Measurements from ENCODE around the gene MSMO1. TPM values are rescaled to one million over a fixed set of nuclear protein-coding genes. Genes with fewer than 3 reads are reported as not detected.
"Not testable (repeated sequence)": the region's sequence is repeated elsewhere in the genome, so short reads cannot be mapped to it uniquely, and the experiment has no call there.

The MSMO1 gene
- polyA plus RNA-seq (ENCODE audit: low read depth in 6 of 6), result 10 to 100 TPM; 14.3 to 32.7 (median 22.8) TPM

GRCh38 chr4:165327211-165328100 is at the start of gene MSMO1:
Gene MSMO1 (plus strand): TSS chr4:165327669. CDS start chr4:165333371, 5,702 bp downstream.
- peak; percentile 94 to 96 for ATAC-seq (ENCODE audit: low read depth in 2 of 2)
- H3K9me3 Mint-ChIP-seq, result no peaks in the 10 kb centered on the region
- no peak within 1 kb of the TSS for H3K27ac Mint-ChIP-seq
- peaks cover 5 to 15% of the 10 kb centered on the region in 2 donors for H3K36me3 Mint-ChIP-seq
- no peak within 1 kb of the TSS for H3K4me3 Mint-ChIP-seq
- peak; percentile 98 for DNase-seq
- peaks cover 26 to 36% (median 31%) of the 10 kb centered on the region in 3 donors for H3K4me1 Mint-ChIP-seq
- no peaks in the 10 kb centered on the region for H3K27me3 Mint-ChIP-seq

GRCh38 chr4:165279531-165279930 is 47.9 kb upstream of the MSMO1 start:
- H3K9me3 Mint-ChIP-seq; H3K36me3 Mint-ChIP-seq; H3K4me1 Mint-ChIP-seq; H3K27ac Mint-ChIP-seq; DNase-seq; H3K4me3 Mint-ChIP-seq; H3K27me3 Mint-ChIP-seq; ATAC-seq (ENCODE audit: low read depth in 2 of 2): not testable (repeated sequence)

- H3K9me3 Mint-ChIP-seq, result not testable (repeated sequence)
- H3K27ac Mint-ChIP-seq, result peak overlapping the region in 3 of 6 donors; percentile 21 to 89 (median 73)
Observed at GRCh38 chr4:165284697-165285096, 42.8 kb upstream of the MSMO1 start.

GRCh38 chr4:165286619-165287340 is 40.7 kb upstream of the MSMO1 start:
- DNase-seq (peak; percentile 18), ATAC-seq (ENCODE audit: low read depth in 2 of 2) (peak; percentile 84)
- Mint-ChIP-seq H3K27ac (peak overlapping the region; percentile 51 to 98 (median 89)), H3K4me1 (peaks cover 41 to 56% (median 44%) of the 10 kb centered on the region in 3 donors), H3K4me3 (peak overlapping the region; percentile 28 to 87 (median 64))
- not testable (repeated sequence) for H3K9me3 Mint-ChIP-seq, H3K36me3 Mint-ChIP-seq, H3K27me3 Mint-ChIP-seq

More at GRCh38 chr4:165284697-165285096, 42.8 kb upstream of the MSMO1 start:
- ATAC-seq (ENCODE audit: low read depth in 2 of 2); H3K36me3 Mint-ChIP-seq; H3K4me3 Mint-ChIP-seq; DNase-seq; H3K27me3 Mint-ChIP-seq: not testable (repeated sequence)
- H3K4me1 Mint-ChIP-seq, result peaks cover 32 to 43% (median 40%) of the 10 kb centered on the region in 3 donors

GRCh38 chr4:165288226-165288625 is 39.2 kb upstream of the MSMO1 start:
- ATAC-seq (ENCODE audit: low read depth in 2 of 2) (no peak), DNase-seq (no peak)
- Mint-ChIP-seq H3K4me3 (peak overlapping the region in 4 of 8 donors; percentile 1 to 79 (median 64)), H3K27me3 (no peaks in the 10 kb centered on the region), H3K27ac (peak overlapping the region; percentile 27 to 94 (median 66)), H3K9me3 (peaks cover 0 to 7% (median 0%) of the 10 kb centered on the region in 7 donors), H3K4me1 (peaks cover 41 to 60% (median 41%) of the 10 kb centered on the region in 3 donors), H3K36me3 (peaks cover 0 to 6% of the 10 kb centered on the region in 2 donors)

- H3K4me3 Mint-ChIP-seq, result peak overlapping the region in 2 of 8 donors; percentile 46 to 65
- peak overlapping the region in 5 of 6 donors; percentile 44 to 94 (median 85) for H3K27ac Mint-ChIP-seq
- H3K4me1 Mint-ChIP-seq, result peaks cover 42 to 60% (median 43%) of the 10 kb centered on the region in 3 donors
- peaks cover 0 to 6% of the 10 kb centered on the region in 2 donors for H3K36me3 Mint-ChIP-seq
- peaks cover 0 to 7% (median 0%) of the 10 kb centered on the region in 7 donors for H3K9me3 Mint-ChIP-seq
- ATAC-seq (ENCODE audit: low read depth in 2 of 2), result no peak
- no peaks in the 10 kb centered on the region for H3K27me3 Mint-ChIP-seq
- no peak for DNase-seq
Observed at GRCh38 chr4:165288639-165289422, 38.6 kb upstream of the MSMO1 start.

- ATAC-seq (ENCODE audit: low read depth in 2 of 2), result no peak
- Mint-ChIP-seq H3K4me1 (peaks cover 45 to 62% (median 49%) of the 10 kb centered on the region in 3 donors), H3K27me3 (no peaks in the 10 kb centered on the region), H3K27ac (peak overlapping the region in 1 of 6 donors; percentile 88), H3K36me3 (peaks cover 0 to 2% of the 10 kb centered on the region in 2 donors), H3K9me3 (peaks cover 0 to 5% (median 0%) of the 10 kb centered on the region in 7 donors), H3K4me3 (peak overlapping the region in 1 of 8 donors; percentile 2)
- DNase-seq, result no peak
Observed at GRCh38 chr4:165289423-165289785, 38.1 kb upstream of the MSMO1 start.

GRCh38 chr4:165293061-165293460 is 34.4 kb upstream of the MSMO1 start:
- peaks cover 0 to 1% (median 0%) of the 10 kb centered on the region in 7 donors for H3K9me3 Mint-ChIP-seq
- H3K4me1 Mint-ChIP-seq, result peaks cover 38 to 52% (median 48%) of the 10 kb centered on the region in 3 donors
- H3K27me3 Mint-ChIP-seq, result no peaks in the 10 kb centered on the region
- H3K36me3 Mint-ChIP-seq, result peaks cover 5 to 10% of the 10 kb centered on the region in 2 donors
- H3K4me3 Mint-ChIP-seq, result no peak overlapping the region
- no peak for DNase-seq
- ATAC-seq (ENCODE audit: low read depth in 2 of 2), result no peak
- H3K27ac Mint-ChIP-seq, result no peak overlapping the region

- ATAC-seq (ENCODE audit: low read depth in 2 of 2), result no peak
- Mint-ChIP-seq H3K4me3 (peak overlapping the region in 7 of 8 donors; percentile 66 to 92 (median 89)), H3K27ac (peak overlapping the region; percentile 76 to 97 (median 95)), H3K36me3 (peaks cover 9 to 15% of the 10 kb centered on the region in 2 donors), H3K9me3 (no peaks in the 10 kb centered on the region), H3K27me3 (no peaks in the 10 kb centered on the region), H3K4me1 (peaks cover 31 to 44% (median 38%) of the 10 kb centered on the region in 3 donors)
- DNase-seq, result no peak
Observed at GRCh38 chr4:165293927-165294649, 33.4 kb upstream of the MSMO1 start.

- Mint-ChIP-seq H3K4me3 (peak overlapping the region; percentile 66 to 92 (median 90)), H3K4me1 (peaks cover 31 to 39% (median 38%) of the 10 kb centered on the region in 3 donors), H3K27ac (peak overlapping the region; percentile 76 to 97 (median 95)), H3K27me3 (no peaks in the 10 kb centered on the region), H3K9me3 (no peaks in the 10 kb centered on the region), H3K36me3 (peaks cover 14 to 15% of the 10 kb centered on the region in 2 donors)
- DNase-seq (peak; percentile 53), ATAC-seq (ENCODE audit: low read depth in 2 of 2) (peak; percentile 91 to 93)
Observed at GRCh38 chr4:165294907-165295306, 32.6 kb upstream of the MSMO1 start.

- ATAC-seq (ENCODE audit: low read depth in 2 of 2) (no peak), DNase-seq (no peak)
- H3K4me3 Mint-ChIP-seq, result no peak overlapping the region
- no peaks in the 10 kb centered on the region for H3K27me3 Mint-ChIP-seq
- H3K36me3 Mint-ChIP-seq, result peaks cover 15 to 18% of the 10 kb centered on the region in 2 donors
- no peaks in the 10 kb centered on the region for H3K9me3 Mint-ChIP-seq
- no peak overlapping the region for H3K27ac Mint-ChIP-seq
- peaks cover 32 to 36% (median 35%) of the 10 kb centered on the region in 3 donors for H3K4me1 Mint-ChIP-seq
Observed at GRCh38 chr4:165297626-165298025, 29.8 kb upstream of the MSMO1 start.

- Mint-ChIP-seq H3K27ac (peak overlapping the region in 3 of 6 donors; percentile 38 to 79 (median 57)), H3K4me1 (peaks cover 27 to 32% (median 31%) of the 10 kb centered on the region in 3 donors), H3K4me3 (no peak overlapping the region), H3K27me3 (no peaks in the 10 kb centered on the region), H3K36me3 (peaks cover 18 to 22% of the 10 kb centered on the region in 2 donors), H3K9me3 (no peaks in the 10 kb centered on the region)
- DNase-seq, result no peak
- ATAC-seq (ENCODE audit: low read depth in 2 of 2), result no peak
Observed at GRCh38 chr4:165299399-165300060, 27.9 kb upstream of the MSMO1 start.

Measured in naive B cell (primary cell).